Epithelial cell of proximal tubule (primary cell): ENCODE data around the gene CPVL. TPM values are rescaled to one million over a fixed set of nuclear protein-coding genes. Genes with fewer than 3 reads are reported as not detected.

Experiments
- DNase-seq: peaks from one replicate; pipeline ENCODE4 v3.0.0-alpha.2; 2011; ENCODE audit warnings: low read depth
- H3K4me3 ChIP-seq: 2 replicates; pipeline ENCODE4 v1.5.1; 2011; ENCODE audit warnings: low read depth, mild to moderate bottlenecking, low read length
- total RNA-seq: library from RNA; depleted of rRNA; stranded (reverse); fragments of >200 nt; gene quantifications from 2 replicates; pipeline ENCODE4 v1.2.3, GENCODE V29; 2015
- TF ChIP-seq, protein P1 (sequence below): conservative IDR thresholded peaks from 2 replicates; pipeline ENCODE4 v1.5.1; 2012; ENCODE audit warnings: low read depth, mild to moderate bottlenecking, low read length

Gene CPVL
- total RNA-seq, 1 donor from 2014 or later: 12.0 TPM

- DNase-seq: no peak
- TF ChIP-seq, protein P1, sequence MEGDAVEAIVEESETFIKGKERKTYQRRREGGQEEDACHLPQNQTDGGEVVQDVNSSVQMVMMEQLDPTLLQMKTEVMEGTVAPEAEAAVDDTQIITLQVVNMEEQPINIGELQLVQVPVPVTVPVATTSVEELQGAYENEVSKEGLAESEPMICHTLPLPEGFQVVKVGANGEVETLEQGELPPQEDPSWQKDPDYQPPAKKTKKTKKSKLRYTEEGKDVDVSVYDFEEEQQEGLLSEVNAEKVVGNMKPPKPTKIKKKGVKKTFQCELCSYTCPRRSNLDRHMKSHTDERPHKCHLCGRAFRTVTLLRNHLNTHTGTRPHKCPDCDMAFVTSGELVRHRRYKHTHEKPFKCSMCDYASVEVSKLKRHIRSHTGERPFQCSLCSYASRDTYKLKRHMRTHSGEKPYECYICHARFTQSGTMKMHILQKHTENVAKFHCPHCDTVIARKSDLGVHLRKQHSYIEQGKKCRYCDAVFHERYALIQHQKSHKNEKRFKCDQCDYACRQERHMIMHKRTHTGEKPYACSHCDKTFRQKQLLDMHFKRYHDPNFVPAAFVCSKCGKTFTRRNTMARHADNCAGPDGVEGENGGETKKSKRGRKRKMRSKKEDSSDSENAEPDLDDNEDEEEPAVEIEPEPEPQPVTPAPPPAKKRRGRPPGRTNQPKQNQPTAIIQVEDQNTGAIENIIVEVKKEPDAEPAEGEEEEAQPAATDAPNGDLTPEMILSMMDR: peak; percentile 6
- no peak overlapping the region for H3K4me3 ChIP-seq
Observed at GRCh38 chr7:29156907-29157452, 10.6 kb upstream of the CPVL start.

DNA sequence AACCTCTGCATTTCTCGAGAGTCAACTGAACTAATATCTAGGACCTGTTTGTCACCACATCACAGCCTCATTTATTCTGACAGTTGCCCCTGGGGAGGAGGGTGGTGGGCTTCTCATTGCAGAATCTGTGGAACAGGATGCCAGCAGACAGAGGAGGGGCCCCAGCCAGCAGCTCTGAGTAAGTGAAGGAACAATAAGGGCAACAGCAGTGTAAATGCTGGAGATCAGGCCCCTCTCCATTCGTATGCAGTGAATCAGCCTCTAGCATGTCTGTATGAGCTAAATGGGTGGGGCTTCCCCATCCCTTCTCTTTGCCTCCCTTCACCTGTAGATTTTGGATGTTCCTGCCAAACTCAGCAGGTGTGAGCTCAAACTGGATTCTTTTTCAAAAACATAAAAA lies 7.7 kb upstream of the CPVL start:
- no peak for DNase-seq
- no peak overlapping the region for H3K4me3 ChIP-seq
- TF ChIP-seq, protein P1: no peak

GRCh38 chr7:29150856-29151255 lies 4.5 kb upstream of the CPVL start:
- H3K4me3 ChIP-seq: no peak overlapping the region
- no peak for DNase-seq
- TF ChIP-seq, protein P1: no peak

DNA sequence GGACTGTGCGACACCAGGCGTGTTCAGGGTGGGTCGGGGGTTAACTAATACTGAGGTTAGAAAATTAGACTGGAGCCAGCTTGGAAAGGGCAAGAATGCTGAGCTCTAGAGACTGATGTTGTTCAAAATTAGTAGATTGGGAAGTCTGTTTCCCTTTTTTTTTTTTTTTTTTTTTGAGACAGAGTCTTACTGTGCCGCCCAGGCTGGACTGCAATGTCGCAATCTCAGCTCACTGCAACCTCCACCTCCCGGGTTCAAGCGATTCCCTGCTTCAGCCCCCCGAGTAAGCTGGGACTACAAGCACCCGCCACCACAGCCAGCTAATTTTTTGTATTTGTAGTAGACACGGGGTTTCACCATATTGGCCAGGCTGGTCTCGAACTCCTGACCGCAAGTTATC lies 2.7 kb upstream of the CPVL start:
- no peak overlapping the region for H3K4me3 ChIP-seq
- DNase-seq: no peak
- TF ChIP-seq, protein P1: no peak

DNA sequence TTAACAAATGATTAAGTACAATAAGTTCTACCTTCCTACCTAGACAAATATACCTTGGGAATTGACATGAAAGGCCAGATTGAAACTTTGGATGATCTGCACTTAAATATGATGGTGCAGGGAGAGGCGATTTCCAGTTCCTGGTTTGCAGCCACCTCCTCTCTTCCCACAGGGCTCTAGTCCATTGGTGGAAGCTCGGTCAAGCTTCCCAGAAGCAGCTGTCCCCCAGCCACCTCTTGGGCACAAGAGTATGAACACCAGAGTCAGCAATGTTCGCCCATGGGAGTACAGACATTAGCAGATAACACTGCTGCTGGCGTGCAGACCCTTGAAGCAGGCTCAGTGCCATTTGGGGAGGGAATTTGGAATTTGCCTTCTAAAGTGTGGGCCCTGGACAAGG lies 1.5 kb upstream of the CPVL start:
- H3K4me3 ChIP-seq: no peak overlapping the region
- TF ChIP-seq, protein P1: no peak
- no peak for DNase-seq

GRCh38 chr7:29146888-29147609 lies 712 bp upstream of the CPVL start:
- H3K4me3 ChIP-seq: peak overlapping the region; percentile 66
- peak; percentile 47 for DNase-seq
- TF ChIP-seq, protein P1: peak; percentile 35
